IPS-15b (cell line): ENCODE measurements around the gene CDH13.

Experiments used
- H3K27me3 ChIP-seq: one replicate; pipeline ENCODE4 v1.6.1; 2013; ENCODE audit warnings: low read length; ENCODE audit not compliant: control insufficient read depth, insufficient read depth
- H3K36me3 ChIP-seq: one replicate; pipeline ENCODE4 v1.6.1; 2013; ENCODE audit warnings: low read length; ENCODE audit not compliant: control insufficient read depth, insufficient read depth
- H3K4me1 ChIP-seq: one replicate; pipeline ENCODE4 v1.6.1; 2013; ENCODE audit warnings: mild to moderate bottlenecking, low read length; ENCODE audit not compliant: control insufficient read depth, insufficient read depth
- H3K4me3 ChIP-seq: one replicate; pipeline ENCODE4 v1.5.1; 2013; ENCODE audit warnings: low read depth, low read length
- H3K9ac ChIP-seq: one replicate; pipeline ENCODE4 v1.6.1; 2013; ENCODE audit warnings: low read depth, mild to moderate bottlenecking, low read length
- H3K9me3 ChIP-seq: one replicate; pipeline ENCODE4 v1.6.1; 2013; ENCODE audit warnings: mild to moderate bottlenecking, low read length; ENCODE audit not compliant: control insufficient read depth, insufficient read depth

The CDH13 gene

DNA sequence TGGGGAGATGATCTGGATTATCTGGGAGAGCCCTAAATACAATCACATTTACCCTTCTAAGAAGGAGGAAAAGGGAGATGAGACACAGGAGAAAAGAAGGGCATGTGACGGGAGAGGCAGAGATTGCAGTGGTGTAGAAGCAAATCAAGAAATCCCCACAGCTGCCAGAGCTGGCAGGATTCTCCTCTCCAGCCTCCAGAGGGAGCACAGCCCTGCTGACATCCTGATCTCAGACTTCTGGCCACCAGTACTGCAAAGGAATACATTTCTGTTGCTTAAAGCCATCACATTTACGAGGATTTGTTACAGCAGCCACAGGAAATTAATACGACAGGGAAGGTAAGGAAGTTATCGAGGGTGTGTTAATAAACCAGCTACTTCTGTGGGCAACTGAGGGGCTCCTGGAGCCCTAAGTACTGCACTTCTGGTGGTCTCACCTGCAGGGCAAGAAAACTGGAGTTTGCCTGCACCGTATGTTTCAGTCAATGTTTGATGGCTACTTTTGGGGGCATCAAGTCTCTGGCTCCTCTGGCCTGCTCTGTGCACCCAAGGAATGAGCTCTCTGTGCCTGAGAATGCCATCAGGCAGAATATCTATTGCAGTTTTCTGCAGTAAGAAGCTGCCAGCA lies 22.9 kb upstream of the CDH13 start:
- Histone ChIP-seq H3K9ac (no peak overlapping the region), H3K4me3 (no peak overlapping the region), H3K27me3 (peaks cover 4% of the 10 kb centered on the region), H3K4me1 (peaks cover 27% of the 10 kb centered on the region), H3K9me3 (no peaks in the 10 kb centered on the region), H3K36me3 (no peaks in the 10 kb centered on the region)

DNA sequence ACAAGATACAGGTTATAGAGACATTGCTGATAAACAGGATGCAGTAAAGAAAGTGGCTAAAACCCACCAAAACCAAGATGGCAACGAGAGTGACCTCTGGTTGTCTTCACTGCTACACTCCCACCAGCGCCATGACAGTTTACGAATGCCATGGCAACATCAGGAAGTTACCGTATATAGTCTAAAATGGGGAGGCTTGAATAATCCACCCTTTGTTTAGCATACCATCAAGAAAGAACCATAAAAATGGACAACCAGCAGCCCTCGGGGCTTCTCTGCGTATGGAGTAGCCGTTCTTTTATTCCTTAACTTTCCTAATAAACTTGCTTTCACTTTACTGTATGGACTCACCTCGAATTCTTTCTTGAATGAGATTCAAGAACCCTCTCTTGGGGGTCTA lies 21.7 kb upstream of the CDH13 start:
- Histone ChIP-seq H3K9me3 (no peaks in the 10 kb centered on the region), H3K36me3 (no peaks in the 10 kb centered on the region), H3K4me1 (peaks cover 27% of the 10 kb centered on the region), H3K9ac (no peak overlapping the region), H3K27me3 (peaks cover 4% of the 10 kb centered on the region), H3K4me3 (no peak overlapping the region)

DNA sequence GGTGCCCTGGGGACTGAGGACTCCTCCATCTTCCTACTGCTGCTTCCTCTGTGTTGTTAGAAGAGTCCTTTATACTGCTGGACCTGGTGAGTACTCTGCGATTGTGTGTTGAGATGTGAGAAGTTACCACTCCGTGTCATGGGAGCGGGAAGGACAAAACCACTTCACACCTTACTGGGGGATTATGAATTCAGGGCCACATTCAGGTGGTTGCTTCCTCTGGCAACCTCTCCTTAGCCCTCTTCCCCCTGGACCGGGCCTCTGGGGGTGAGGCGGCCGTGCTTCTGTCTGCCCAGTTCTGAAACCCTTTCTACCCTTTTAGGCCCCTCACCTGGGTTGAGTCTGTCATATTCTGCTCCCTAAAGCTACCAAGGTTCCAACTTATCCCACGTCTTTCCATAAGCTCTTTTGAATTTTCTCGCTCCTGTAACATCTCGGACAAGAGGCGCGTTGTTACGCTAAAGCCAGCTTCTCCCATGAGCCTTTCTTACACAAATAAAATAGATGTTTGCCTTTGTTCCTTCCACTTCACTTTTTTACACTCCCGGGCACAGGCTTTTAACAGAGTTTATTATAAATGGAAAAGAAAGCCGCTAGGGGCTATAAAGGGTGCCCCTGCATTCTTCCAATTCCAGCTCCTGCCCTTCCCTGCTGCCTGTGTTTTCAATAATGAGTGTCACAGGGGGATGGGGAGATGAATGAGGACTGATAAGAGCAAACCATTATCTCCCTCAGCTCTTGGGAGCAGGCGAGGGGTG lies 20.7 kb upstream of the CDH13 start:
- H3K9ac ChIP-seq: no peak overlapping the region
- H3K36me3 ChIP-seq: no peaks in the 10 kb centered on the region
- peaks cover 27% of the 10 kb centered on the region for H3K4me1 ChIP-seq
- H3K27me3 ChIP-seq: peaks cover 4% of the 10 kb centered on the region
- H3K9me3 ChIP-seq: no peaks in the 10 kb centered on the region
- no peak overlapping the region for H3K4me3 ChIP-seq

DNA sequence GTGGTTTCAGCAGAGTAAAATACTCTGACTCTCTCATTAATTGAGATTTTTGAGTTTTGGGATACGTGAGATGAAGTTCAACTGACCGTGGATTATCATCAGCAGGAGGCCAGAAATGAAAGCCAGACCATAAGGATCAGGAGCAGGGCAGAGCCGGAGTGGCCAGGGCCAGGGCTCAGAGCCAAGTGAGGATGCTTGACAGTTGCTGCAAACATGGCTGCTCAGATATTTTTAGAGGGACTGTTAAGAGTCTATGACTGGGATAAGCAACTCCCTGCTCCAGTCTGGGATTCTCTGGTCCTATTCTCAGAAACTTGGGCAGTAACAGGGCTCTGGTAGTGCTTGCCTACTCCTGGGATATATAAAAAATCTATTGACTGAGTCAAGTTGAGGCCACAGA lies 17.6 kb upstream of the CDH13 start:
- Histone ChIP-seq H3K9ac (no peak overlapping the region), H3K36me3 (no peaks in the 10 kb centered on the region), H3K27me3 (peaks cover 2% of the 10 kb centered on the region), H3K9me3 (no peaks in the 10 kb centered on the region), H3K4me3 (no peak overlapping the region), H3K4me1 (peaks cover 20% of the 10 kb centered on the region)

DNA sequence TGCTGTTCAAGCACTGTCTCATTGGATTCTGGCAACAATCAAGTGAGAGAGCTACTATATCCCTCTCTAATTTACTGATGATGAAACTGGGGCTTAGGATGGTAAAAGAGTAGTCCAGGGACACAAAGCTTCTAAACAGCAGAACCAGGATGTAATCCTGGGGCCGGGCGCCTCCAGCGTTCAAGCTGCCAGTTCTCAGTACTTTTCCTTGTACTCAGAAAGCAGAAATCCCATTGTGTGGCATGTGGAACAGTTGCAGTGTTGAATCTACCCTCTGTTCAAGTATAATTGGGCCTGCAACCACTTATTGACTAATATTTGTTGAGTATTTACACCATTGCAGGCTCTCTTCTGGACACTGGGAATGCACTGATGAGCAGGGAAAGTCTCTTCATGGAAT lies 14.5 kb upstream of the CDH13 start:
- Histone ChIP-seq H3K9me3 (no peaks in the 10 kb centered on the region), H3K36me3 (no peaks in the 10 kb centered on the region), H3K9ac (no peak overlapping the region), H3K27me3 (no peaks in the 10 kb centered on the region), H3K4me3 (no peak overlapping the region), H3K4me1 (no peaks in the 10 kb centered on the region)

DNA sequence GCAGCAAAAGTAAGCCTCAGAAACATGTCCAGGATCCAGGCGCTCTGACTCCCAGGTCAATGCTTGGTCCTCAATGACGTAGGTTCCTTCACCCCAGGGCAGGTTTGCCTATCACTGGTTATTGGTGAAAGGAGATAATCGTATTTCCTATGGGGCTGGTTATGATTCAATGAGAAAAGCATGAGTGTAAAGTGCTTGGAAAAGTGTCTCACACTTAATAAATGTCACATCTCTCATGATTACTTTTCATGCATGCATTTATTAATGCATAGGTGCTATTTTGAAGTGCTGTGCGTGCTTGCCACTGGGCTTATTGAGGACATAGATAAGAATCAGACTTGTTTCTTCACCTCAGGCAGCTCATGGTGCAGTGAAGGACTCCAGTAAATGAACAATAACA lies 10.4 kb upstream of the CDH13 start:
- Histone ChIP-seq H3K9ac (no peak overlapping the region), H3K27me3 (no peaks in the 10 kb centered on the region), H3K4me1 (no peaks in the 10 kb centered on the region), H3K9me3 (no peaks in the 10 kb centered on the region), H3K36me3 (no peaks in the 10 kb centered on the region), H3K4me3 (no peak overlapping the region)

DNA sequence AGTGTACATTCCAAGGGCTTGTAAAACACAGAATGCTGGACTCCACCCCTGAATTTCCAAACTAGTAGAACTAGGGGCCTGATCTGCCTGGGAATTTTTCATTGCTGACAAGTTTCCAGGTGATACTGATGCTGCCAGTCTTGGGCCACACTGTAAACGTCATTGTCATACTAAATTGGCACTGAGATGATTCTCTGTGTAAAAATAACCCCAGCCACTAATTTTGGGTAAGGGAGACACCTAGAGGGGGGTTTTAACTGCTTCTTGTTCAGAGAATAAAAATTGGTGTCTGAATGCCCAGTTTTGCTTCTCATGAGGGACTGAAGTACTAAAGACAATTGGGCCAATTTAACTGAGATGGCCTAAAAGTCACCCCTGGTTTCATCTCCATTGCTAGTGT lies 5.0 kb upstream of the CDH13 start:
- Histone ChIP-seq H3K27me3 (peaks cover 24% of the 10 kb centered on the region), H3K36me3 (no peaks in the 10 kb centered on the region), H3K9me3 (no peaks in the 10 kb centered on the region), H3K4me3 (no peak overlapping the region), H3K9ac (no peak overlapping the region), H3K4me1 (no peaks in the 10 kb centered on the region)

DNA sequence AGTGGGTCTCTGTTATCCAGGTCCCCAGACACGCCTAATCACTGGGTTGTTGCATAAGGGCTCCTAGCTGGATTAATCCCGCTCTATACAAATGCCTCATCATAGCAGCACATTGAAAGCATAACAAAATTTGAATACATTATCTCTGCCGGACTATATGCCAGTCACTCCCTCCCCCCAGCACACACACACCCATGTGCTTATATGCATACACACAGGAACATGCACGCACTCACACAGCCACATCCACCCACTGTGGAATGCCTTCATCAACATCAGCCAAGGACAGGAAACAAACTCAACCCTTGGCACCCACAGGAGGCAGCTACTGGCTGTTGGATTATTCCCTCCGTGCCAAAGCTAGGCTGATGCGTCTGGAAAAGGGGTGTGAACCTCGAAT lies 3.5 kb upstream of the CDH13 start:
- Histone ChIP-seq H3K4me3 (no peak overlapping the region), H3K27me3 (peaks cover 36% of the 10 kb centered on the region), H3K36me3 (no peaks in the 10 kb centered on the region), H3K9me3 (no peaks in the 10 kb centered on the region), H3K9ac (no peak overlapping the region), H3K4me1 (no peaks in the 10 kb centered on the region)

DNA sequence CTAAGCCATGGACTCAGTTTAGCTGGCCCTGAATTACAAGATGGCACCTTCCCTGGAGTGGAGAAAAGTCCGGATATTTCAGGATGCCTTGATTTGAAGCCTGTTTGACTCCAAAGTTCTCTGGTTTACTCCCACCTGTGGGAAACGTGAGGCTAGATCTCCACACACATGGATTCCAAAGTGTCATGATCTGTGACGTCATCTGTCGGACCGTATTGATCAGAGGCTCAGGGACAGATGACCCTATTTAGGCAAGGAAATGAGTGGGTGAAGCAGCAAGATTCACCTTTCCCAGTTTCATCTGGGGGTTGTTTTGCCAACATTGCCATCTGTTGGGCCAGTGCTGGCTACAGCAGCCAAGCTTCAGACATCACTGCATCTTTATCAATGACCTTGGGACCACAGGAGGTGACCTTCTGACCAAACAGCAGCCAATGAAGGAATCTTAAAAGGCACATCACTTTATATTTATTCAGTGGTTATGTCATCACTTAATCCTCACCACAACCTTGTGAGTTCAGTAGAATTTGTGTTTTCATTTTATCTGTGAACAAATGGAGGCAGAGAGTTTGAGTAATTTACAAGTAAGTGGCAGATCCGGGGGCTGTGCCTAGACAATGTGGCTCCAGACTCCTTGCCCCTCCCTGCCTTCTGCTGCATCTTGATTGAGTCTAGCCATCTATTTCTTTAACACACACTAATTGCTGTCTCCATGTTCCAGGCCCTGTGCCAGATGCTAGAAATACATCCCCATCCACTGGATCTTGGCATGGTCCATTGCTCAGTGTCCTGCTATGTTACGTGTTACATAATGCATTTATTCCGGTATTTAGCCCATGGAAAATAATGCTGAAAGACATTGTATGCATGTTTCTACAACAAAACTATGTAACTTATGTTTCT lies 1.5 kb upstream of the CDH13 start:
- Histone ChIP-seq H3K9ac (no peak overlapping the region), H3K4me1 (peaks cover 10% of the 10 kb centered on the region), H3K27me3 (peaks cover 53% of the 10 kb centered on the region), H3K4me3 (no peak overlapping the region), H3K36me3 (no peaks in the 10 kb centered on the region), H3K9me3 (no peaks in the 10 kb centered on the region)

DNA sequence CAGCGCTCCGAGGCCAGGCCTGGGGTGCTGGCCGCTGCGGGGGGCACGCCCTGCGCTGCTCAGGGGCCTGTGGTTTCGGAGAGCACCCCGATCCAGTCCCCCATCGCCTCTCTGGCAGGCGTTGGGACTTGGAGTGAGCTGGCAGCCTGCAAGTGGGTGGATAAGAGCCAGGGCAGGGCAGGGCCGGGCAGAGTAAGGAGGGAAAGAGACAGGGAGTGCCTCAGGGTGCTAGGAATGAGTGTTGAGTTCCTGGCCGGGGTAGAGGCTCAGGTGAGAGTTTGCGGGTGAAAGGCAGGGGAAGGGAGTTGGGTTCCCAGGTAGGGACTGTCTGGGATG lies 1.3 kb downstream of the CDH13 start:
- Histone ChIP-seq H3K36me3 (no peaks in the 10 kb centered on the region), H3K4me3 (peak overlapping the region; percentile 73), H3K9ac (peak overlapping the region; percentile 24)

DNA sequence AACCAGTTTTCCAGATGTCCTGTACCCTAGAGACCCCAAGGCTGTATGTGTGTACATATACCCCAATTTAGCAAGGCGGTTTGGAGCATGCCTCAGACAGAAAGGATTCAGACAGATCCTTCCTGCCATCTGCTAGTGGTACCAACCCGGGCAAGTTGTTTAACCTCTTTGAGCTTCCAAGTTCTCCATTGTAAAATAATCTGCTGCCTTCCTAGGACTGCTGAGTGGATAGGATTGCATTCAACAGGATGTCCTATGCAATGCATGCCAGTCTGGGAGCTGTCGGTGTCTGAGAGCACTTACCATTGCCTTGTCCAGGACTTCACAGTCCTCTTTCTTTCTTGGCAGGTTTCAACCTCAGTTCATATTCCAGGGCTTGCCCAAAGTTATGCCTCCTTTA lies 1.9 kb downstream of the CDH13 start:
- peak overlapping the region; percentile 73 for H3K4me3 ChIP-seq

More for the DNA sequence above, 1.3 kb downstream of the CDH13 start:
- Histone ChIP-seq H3K4me1 (peaks cover 13% of the 10 kb centered on the region), H3K27me3 (peaks cover 53% of the 10 kb centered on the region), H3K9me3 (no peaks in the 10 kb centered on the region)

More for the DNA sequence above, 1.9 kb downstream of the CDH13 start:
- Histone ChIP-seq H3K36me3 (no peaks in the 10 kb centered on the region), H3K9ac (no peak overlapping the region), H3K9me3 (no peaks in the 10 kb centered on the region), H3K4me1 (peaks cover 13% of the 10 kb centered on the region), H3K27me3 (peaks cover 53% of the 10 kb centered on the region)
